B cell (primary cell): Measurements from ENCODE around the gene SAMSN1. TPM values are rescaled to one million over a fixed set of nuclear protein-coding genes. Genes with fewer than 3 reads are reported as not detected.

Experiments used
- ATAC-seq: fragments of 200-7000 bp; cut with Tn5 transposase; one replicate; pipeline ENCODE4 v1.10.0; 2021; ENCODE audit warnings: low read depth, mild to moderate bottlenecking, moderate number of reproducible peaks, moderate library complexity
- CTCF ChIA-PET: fragments of 350-600 bp; sonication (Branson Sonifier 250); formaldehyde crosslinking; loops from one replicate; lab custom pipeline; 2021; ENCODE audit warnings: antibody characterized with exemption, inconsistent platforms; lab: Charles Lee
- POLR2A ChIA-PET: fragments of 350-600 bp; sonication (Branson Sonifier 250); formaldehyde crosslinking; loops from one replicate; lab custom pipeline; 2021; ENCODE audit warnings: antibody characterized with exemption; lab: Charles Lee
- DNase-seq: peaks from one replicate; pipeline ENCODE4 v3.0.0; 2013
- H2AFZ ChIP-seq: 2 replicates; pipeline ENCODE4 v1.6.1; 2012; ENCODE audit warnings: mild to moderate bottlenecking, low read depth, low read length; ENCODE audit not compliant: insufficient read depth, poor library complexity, severe bottlenecking
- H3K27ac ChIP-seq, 2 donors: 1 replicate in 1 of 2; 2 replicates in 1 of 2; pipeline ENCODE4 v1.5.1; 2012 to 2013; ENCODE audit warnings: low read length in 2 of 2, mild to moderate bottlenecking in 2 of 2, moderate library complexity in 1 of 2
- H3K27me3 ChIP-seq, 4 experiments: fragments of 200-600 bp in 1 of 4; sonication (generic) in 1 of 4; replicated peaks in 1 of 4; 1 replicate in 2 of 4; 2 replicates in 2 of 4; pipeline versions ENCODE4 v1.6.1 to v1.7.0; 2013 to 2016; ENCODE audit warnings: low read length in 3 of 4, mild to moderate bottlenecking in 2 of 4, mixed read lengths in 1 of 4, moderate library complexity in 1 of 4; ENCODE audit not compliant: insufficient read depth in 4 of 4, control insufficient read depth in 3 of 4; ENCODE audit errors: control extremely low read depth in 1 of 4
- H3K36me3 ChIP-seq, 2 experiments: replicated peaks in 1 of 2; 1 replicate in 1 of 2; 2 replicates in 1 of 2; pipeline versions ENCODE4 v1.6.1 to v1.7.1; 2013; ENCODE audit warnings: low read length in 1 of 2; ENCODE audit not compliant: insufficient read depth in 2 of 2, control insufficient read depth in 1 of 2; ENCODE audit errors: control extremely low read depth in 1 of 2, extremely low read depth in 1 of 2
- H3K4me1 ChIP-seq, 2 donors: fragments of 200-600 bp in 1 of 2; sonication (generic) in 1 of 2; 1 replicate in 1 of 2; 2 replicates in 1 of 2; pipeline versions ENCODE4 v1.5.1 to v1.6.1; 2013 to 2017; ENCODE audit warnings: low read length in 2 of 2; ENCODE audit not compliant: control insufficient read depth in 2 of 2, insufficient read depth in 2 of 2
- H3K4me2 ChIP-seq: replicated peaks from 2 replicates; pipeline ENCODE3; 2012; ENCODE audit warnings: mild to moderate bottlenecking, low read depth, low read length; ENCODE audit not compliant: poor library complexity, severe bottlenecking
- H3K4me3 ChIP-seq, 5 experiments: fragments of 200-600 bp in 1 of 5; sonication (generic) in 1 of 5; 1 replicate in 3 of 5; 2 replicates in 2 of 5; pipeline versions ENCODE4 v1.5.1 to v1.7.0; 2011 to 2016; ENCODE audit warnings: low read length in 4 of 5, mild to moderate bottlenecking in 4 of 5, low read depth in 2 of 5, control low read depth in 1 of 5, moderate library complexity in 1 of 5; ENCODE audit not compliant: insufficient read depth in 1 of 5; ENCODE audit errors: control extremely low read depth in 1 of 5, extremely low read depth in 1 of 5
- H3K79me2 ChIP-seq: fragments of 200-600 bp; sonication (generic); one replicate; pipeline ENCODE4 v1.6.0; 2016; ENCODE audit warnings: low read length; ENCODE audit not compliant: control insufficient read depth, insufficient read depth
- H3K9ac ChIP-seq: fragments of 200-600 bp; sonication (generic); 2 replicates; pipeline ENCODE4 v1.6.1; 2017; ENCODE audit warnings: mild to moderate bottlenecking, low read length, moderate library complexity
- H3K9me3 ChIP-seq, 3 donors: one replicate each; pipeline versions ENCODE4 v1.6.1 to v1.7.1; 2013; ENCODE audit warnings: low read length in 2 of 3; ENCODE audit not compliant: control insufficient read depth in 2 of 3, insufficient read depth in 1 of 3; ENCODE audit errors: control extremely low read depth in 1 of 3
- H4K20me1 ChIP-seq: 2 replicates; pipeline ENCODE4 v1.6.0; 2012; ENCODE audit warnings: mild to moderate bottlenecking, low read length; ENCODE audit not compliant: insufficient read depth, control insufficient read depth, poor library complexity, severe bottlenecking
- H3K27ac Mint-ChIP-seq: one replicate; pipeline ENCODE4 v1.8.0; 2021; ENCODE audit warnings: mixed read lengths
- H3K27me3 Mint-ChIP-seq: one replicate; pipeline ENCODE4 v1.8.0; 2021; ENCODE audit warnings: mixed read lengths
- H3K4me1 Mint-ChIP-seq: one replicate; pipeline ENCODE4 v1.8.0; 2021; ENCODE audit warnings: mixed read lengths
- H3K4me3 Mint-ChIP-seq: one replicate; pipeline ENCODE4 v1.8.0; 2021; ENCODE audit warnings: mixed read lengths
- H3K9me3 Mint-ChIP-seq: one replicate; pipeline ENCODE4 v1.8.0; 2022; ENCODE audit warnings: mixed read lengths; ENCODE audit not compliant: insufficient read depth
- CTCF ChIP-seq: fragments of 200-600 bp; IDR thresholded peaks from one replicate; pipeline ENCODE4 v1.8.0; 2022; ENCODE audit warnings: antibody characterized with exemption, mild to moderate bottlenecking
- EZH2 ChIP-seq: IDR thresholded peaks from 2 replicates; pipeline ENCODE4 v1.6.1; 2012; ENCODE audit warnings: borderline replicate concordance, low read depth, mild to moderate bottlenecking, moderate library complexity, low read length; ENCODE audit not compliant: insufficient read depth, poor library complexity, severe bottlenecking
- WGBS: methylation state at CpG from one replicate; pipeline ENCODE4 v1.1.5; 2013; ENCODE audit warnings: missing lambda C conversion rate; ENCODE audit not compliant: insufficient coverage; 5-methylcytosine and 5-hydroxymethylcytosine counted together
- intact Hi-C: fragments of 100-400 bp; cut with micrococcal nuclease; formaldehyde crosslinking; loops from one replicate; pipeline ENCODE4 v1.10.0; 2022
- polyA plus RNA-seq: library from polyadenylated mRNA; depleted of rRNA; stranded (reverse); fragments of >200 nt; gene quantifications from 2 replicates; pipeline ENCODE4 v1.2.3, GENCODE V29; 2012
- total RNA-seq, 2 donors: library from RNA; stranded (reverse); fragments of 120-200 nt in 1 of 2; gene quantifications; 1 replicate in 1 of 2; 2 replicates in 1 of 2; pipeline versions ENCODE4 v1.2.3 to v1.2.4, GENCODE V29; 2013 to 2022

The SAMSN1 gene
- total and polyA plus RNA-seq, 2 donors (not counting 1 experiment from before 2014, with no cell fraction given): 8.7 to 53.1 TPM

GRCh38 chr21:14448784-14449183, 97.3 kb downstream of the SAMSN1 start:
- no peaks in the 10 kb centered on the region for H3K27me3 Mint-ChIP-seq
- ATAC-seq: no peak
- no peak overlapping the region for H3K4me2 ChIP-seq
- no peak overlapping the region for H2AFZ ChIP-seq
- no peaks in the 10 kb centered on the region for H3K79me2 ChIP-seq
- intact Hi-C loops: no loop called here
- no peaks in the 10 kb centered on the region for H4K20me1 ChIP-seq
- no peaks in the 10 kb centered on the region for H3K27me3 ChIP-seq
- no peak for TF ChIP-seq EZH2
- TF ChIP-seq CTCF: no peak
- no peak for DNase-seq
- H3K9me3 ChIP-seq: no peaks in the 10 kb centered on the region
- POLR2A ChIA-PET: no interaction called here
- H3K4me3 Mint-ChIP-seq: no peak overlapping the region
- peaks cover 4% of the 10 kb centered on the region for H3K4me1 Mint-ChIP-seq
- H3K9me3 Mint-ChIP-seq: no peaks in the 10 kb centered on the region
- no peak overlapping the region for H3K9ac ChIP-seq
- no CpG with 5 or more reads among the region's 1 CpG for WGBS
- CTCF ChIA-PET: no interaction called here
- no peaks in the 10 kb centered on the region for H3K4me1 ChIP-seq
- no peak overlapping the region for H3K27ac Mint-ChIP-seq
- no peaks in the 10 kb centered on the region for H3K36me3 ChIP-seq
- H3K4me3 ChIP-seq: no peak overlapping the region
- no peak overlapping the region for H3K27ac ChIP-seq

- POLR2A ChIA-PET: no interaction called here
- CTCF ChIA-PET: interaction anchor here (0.7 to 2.4 kb wide), 2 partner anchors 299 to 1043 kb away, joined by 7 read pairs; no protein-coding TSS in a partner anchor
- 94% methylated on average over 2 of the region's 4 CpGs for WGBS
These were observed 107.9 kb downstream of the SAMSN1 start for GRCh38 chr21:14438211-14438610.

More at GRCh38 chr21:14438211-14438610, 107.9 kb downstream of the SAMSN1 start:
- no peak overlapping the region for H3K4me3 Mint-ChIP-seq
- Histone ChIP-seq H3K27me3 (no peaks in the 10 kb centered on the region), H2AFZ (no peak overlapping the region), H3K4me2 (no peak overlapping the region), H3K4me3 (no peak overlapping the region), H4K20me1 (no peaks in the 10 kb centered on the region), H3K36me3 (no peaks in the 10 kb centered on the region), H3K4me1 (no peaks in the 10 kb centered on the region), H3K9ac (no peak overlapping the region), H3K9me3 (no peaks in the 10 kb centered on the region), H3K27ac (no peak overlapping the region), H3K79me2 (no peaks in the 10 kb centered on the region)
- intact Hi-C loops: no loop called here
- no peak overlapping the region for H3K27ac Mint-ChIP-seq
- ATAC-seq (no peak), DNase-seq (no peak)
- H3K9me3 Mint-ChIP-seq: no peaks in the 10 kb centered on the region
- TF ChIP-seq EZH2 (no peak), CTCF (no peak)
- no peaks in the 10 kb centered on the region for H3K4me1 Mint-ChIP-seq
- no peaks in the 10 kb centered on the region for H3K27me3 Mint-ChIP-seq
